Activated B cell treated with CpG ODN at 0.5 μM for 24 hours (primary cell): ENCODE measurements around the gene FHIT. TPM values are rescaled to one million over a fixed set of nuclear protein-coding genes. Genes with fewer than 3 reads are reported as not detected.

ENCODE experiments used
- ATAC-seq: fragments of 200-7000 bp; cut with Tn5 transposase; one replicate; pipeline ENCODE4 v1.10.0; 2021; ENCODE audit warnings: low read depth, mild to moderate bottlenecking, moderate library complexity
- CTCF ChIA-PET: fragments of 350-600 bp; sonication (Branson Sonifier 250); formaldehyde crosslinking; loops from one replicate; lab custom pipeline; 2021; ENCODE audit warnings: antibody characterized with exemption; lab: Charles Lee
- POLR2A ChIA-PET: fragments of 350-600 bp; sonication (Branson Sonifier 250); formaldehyde crosslinking; loops from one replicate; lab custom pipeline; 2021; ENCODE audit warnings: antibody characterized with exemption; lab: Charles Lee
- DNase-seq: peaks from one replicate; pipeline ENCODE4 v3.0.0; 2022
- H3K27ac Mint-ChIP-seq: one replicate; pipeline ENCODE4 v1.8.0; 2020; ENCODE audit warnings: mixed read lengths
- H3K27me3 Mint-ChIP-seq: one replicate; pipeline ENCODE4 v1.8.0; 2021; ENCODE audit warnings: mixed read lengths
- H3K36me3 Mint-ChIP-seq: one replicate; pipeline ENCODE4 v1.8.0; 2021; ENCODE audit warnings: low read depth, mixed read lengths
- H3K4me1 Mint-ChIP-seq: one replicate; pipeline ENCODE4 v1.8.0; 2021; ENCODE audit warnings: mixed read lengths
- H3K4me3 Mint-ChIP-seq: one replicate; pipeline ENCODE4 v1.8.0; 2020; ENCODE audit warnings: mild to moderate bottlenecking, mixed read lengths
- H3K9me3 Mint-ChIP-seq: one replicate; pipeline ENCODE4 v1.8.0; 2020; ENCODE audit warnings: mixed read lengths
- CTCF ChIP-seq: fragments of 200-600 bp; IDR thresholded peaks from one replicate; pipeline ENCODE4 v1.8.0; 2022; ENCODE audit warnings: antibody characterized with exemption, mild to moderate bottlenecking
- intact Hi-C: fragments of 100-400 bp; cut with micrococcal nuclease; formaldehyde crosslinking; loops from one replicate; pipeline ENCODE4 v1.15.1; 2024
- total RNA-seq: library from RNA; stranded (reverse); gene quantifications from 2 replicates; pipeline ENCODE4 v1.2.3, GENCODE V29; 2022

The FHIT gene
- total RNA-seq, 1 donor from 2014 or later = 5.5 TPM

- intact Hi-C loops = no loop called here
- Mint-ChIP-seq H3K4me1 (no peaks in the 10 kb centered on the region), H3K4me3 (no peak overlapping the region), H3K9me3 (no peaks in the 10 kb centered on the region), H3K27me3 (no peaks in the 10 kb centered on the region), H3K36me3 (no peaks in the 10 kb centered on the region), H3K27ac (no peak overlapping the region)
- no peak for ATAC-seq
- POLR2A ChIA-PET = no interaction called here
- no peak for TF ChIP-seq CTCF
- no peak for DNase-seq
- CTCF ChIA-PET = no interaction called here
Observed at GRCh38 chr3:60309539-60310268, 941.5 kb downstream of the FHIT start.

- TF ChIP-seq CTCF = no peak
- no peaks in the 10 kb centered on the region for H3K9me3 Mint-ChIP-seq
- no peaks in the 10 kb centered on the region for H3K36me3 Mint-ChIP-seq
- H3K27me3 Mint-ChIP-seq = no peaks in the 10 kb centered on the region
- H3K4me1 Mint-ChIP-seq = no peaks in the 10 kb centered on the region
- CTCF ChIA-PET = no interaction called here
- POLR2A ChIA-PET = no interaction called here
- DNase-seq (no peak), ATAC-seq (no peak)
- no peak overlapping the region for H3K4me3 Mint-ChIP-seq
- H3K27ac Mint-ChIP-seq = no peak overlapping the region
- intact Hi-C loops = no loop called here
Observed at GRCh38 chr3:60308808-60309207, 942.4 kb downstream of the FHIT start.

DNA sequence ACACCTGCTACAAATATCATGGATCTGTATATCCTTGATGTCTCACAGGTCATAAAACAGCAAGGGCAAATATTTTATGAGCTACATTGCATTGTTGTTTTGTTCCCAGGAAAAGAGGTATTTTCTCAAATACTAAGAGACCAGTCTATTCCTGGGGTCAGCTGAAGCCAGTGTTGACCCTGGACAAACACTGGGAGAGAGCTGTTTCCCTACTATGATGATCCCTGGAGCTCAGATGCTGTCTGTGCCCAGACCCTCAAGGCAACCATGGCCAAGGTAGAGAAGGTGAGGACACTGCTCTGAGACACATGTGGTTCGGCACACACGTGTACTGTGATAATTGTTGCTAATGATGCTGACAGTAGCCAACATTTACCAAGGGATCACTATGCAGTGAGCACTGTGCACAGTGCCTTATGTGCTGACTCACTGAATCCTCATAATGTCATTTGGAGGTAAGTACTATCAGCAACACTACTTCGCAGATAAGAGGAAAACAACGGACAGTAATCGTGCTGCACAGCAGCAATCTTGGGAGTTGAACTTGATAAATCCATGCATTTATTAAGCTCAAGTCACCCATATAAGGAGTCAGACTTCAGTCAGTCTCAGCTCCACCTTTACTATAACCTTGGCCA is 943.6 kb downstream of the FHIT start:
- DNase-seq (no peak), ATAC-seq (no peak)
- TF ChIP-seq CTCF = no peak
- ChIA-PET CTCF (no interaction called here), POLR2A (no interaction called here)
- Mint-ChIP-seq H3K9me3 (no peaks in the 10 kb centered on the region), H3K4me1 (no peaks in the 10 kb centered on the region), H3K4me3 (no peak overlapping the region), H3K27me3 (no peaks in the 10 kb centered on the region), H3K36me3 (no peaks in the 10 kb centered on the region), H3K27ac (no peak overlapping the region)
- intact Hi-C loops = no loop called here

- TF ChIP-seq CTCF = no peak
- no peaks in the 10 kb centered on the region for H3K4me1 Mint-ChIP-seq
- H3K27ac Mint-ChIP-seq = no peak overlapping the region
- ChIA-PET CTCF (no interaction called here), POLR2A (no interaction called here)
- H3K36me3 Mint-ChIP-seq = no peaks in the 10 kb centered on the region
- DNase-seq (no peak), ATAC-seq (no peak)
- no peak overlapping the region for H3K4me3 Mint-ChIP-seq
- no peaks in the 10 kb centered on the region for H3K27me3 Mint-ChIP-seq
- no peaks in the 10 kb centered on the region for H3K9me3 Mint-ChIP-seq
- intact Hi-C loops = no loop called here
Observed at GRCh38 chr3:60304112-60304511, 947.1 kb downstream of the FHIT start.

GRCh38 chr3:60303160-60303559 is 948.1 kb downstream of the FHIT start:
- intact Hi-C loops = no loop called here
- no peak for TF ChIP-seq CTCF
- H3K36me3 Mint-ChIP-seq = no peaks in the 10 kb centered on the region
- H3K4me3 Mint-ChIP-seq = no peak overlapping the region
- H3K9me3 Mint-ChIP-seq = peaks cover 2% of the 10 kb centered on the region
- ChIA-PET CTCF (no interaction called here), POLR2A (no interaction called here)
- H3K27ac Mint-ChIP-seq = no peak overlapping the region
- no peaks in the 10 kb centered on the region for H3K27me3 Mint-ChIP-seq
- DNase-seq = no peak
- ATAC-seq = no peak
- no peaks in the 10 kb centered on the region for H3K4me1 Mint-ChIP-seq
